Measurements from ENCODE around the gene RAI1.

The RAI1 gene

GRCh38 chr17:17713839-17714238 is 32.6 kb downstream of the RAI1 start:
- DNase-seq (ENCODE audit: low read depth in 2 of 3, low spot score in 1 of 3): no peak

- DNase-seq (ENCODE audit: low read depth in 2 of 3, low spot score in 1 of 3): no peak
These were observed 33.1 kb downstream of the RAI1 start for GRCh38 chr17:17714261-17714866.

- no peak for DNase-seq (ENCODE audit: low read depth in 2 of 3, low spot score in 1 of 3)
These were observed 33.6 kb downstream of the RAI1 start for GRCh38 chr17:17714879-17715278.

GRCh38 chr17:17716837-17717523 is 35.7 kb downstream of the RAI1 start:
- DNase-seq (ENCODE audit: low read depth in 2 of 3, low spot score in 1 of 3): no peak

- no peak for DNase-seq (ENCODE audit: low read depth in 2 of 3, low spot score in 1 of 3)
These were observed 37.0 kb downstream of the RAI1 start for GRCh38 chr17:17718251-17718650.

- no peak for DNase-seq (ENCODE audit: low read depth in 2 of 3, low spot score in 1 of 3)
These were observed 38.1 kb downstream of the RAI1 start for GRCh38 chr17:17719199-17719940.

- DNase-seq (ENCODE audit: low read depth in 2 of 3, low spot score in 1 of 3): no peak
These were observed 38.8 kb downstream of the RAI1 start for GRCh38 chr17:17719966-17720543.

- DNase-seq (ENCODE audit: low read depth in 2 of 3, low spot score in 1 of 3): no peak
These were observed 39.9 kb downstream of the RAI1 start for GRCh38 chr17:17721140-17721668.

GRCh38 chr17:17722081-17722905 is 41.0 kb downstream of the RAI1 start:
- DNase-seq (ENCODE audit: low read depth in 2 of 3, low spot score in 1 of 3): no peak

- no peak for DNase-seq (ENCODE audit: low read depth in 2 of 3, low spot score in 1 of 3)
These were observed 41.7 kb downstream of the RAI1 start for GRCh38 chr17:17722906-17723353.

GRCh38 chr17:17723354-17724261 is 42.4 kb downstream of the RAI1 start:
- no peak for DNase-seq (ENCODE audit: low read depth in 2 of 3, low spot score in 1 of 3)

- DNase-seq (ENCODE audit: low read depth in 2 of 3, low spot score in 1 of 3): no peak
These were observed 43.2 kb downstream of the RAI1 start for GRCh38 chr17:17724307-17725010.

GRCh38 chr17:17725011-17725751 is 43.9 kb downstream of the RAI1 start:
- no peak for DNase-seq (ENCODE audit: low read depth in 2 of 3, low spot score in 1 of 3)

GRCh38 chr17:17725752-17726457 is 44.6 kb downstream of the RAI1 start:
- DNase-seq (ENCODE audit: low read depth in 2 of 3, low spot score in 1 of 3): no peak

GRCh38 chr17:17726458-17727060 is 45.3 kb downstream of the RAI1 start:
- no peak for DNase-seq (ENCODE audit: low read depth in 2 of 3, low spot score in 1 of 3)

GRCh38 chr17:17727111-17727659 is 45.9 kb downstream of the RAI1 start:
- no peak for DNase-seq (ENCODE audit: low read depth in 2 of 3, low spot score in 1 of 3)

GRCh38 chr17:17728146-17728545 is 46.9 kb downstream of the RAI1 start:
- no peak for DNase-seq (ENCODE audit: low read depth in 2 of 3, low spot score in 1 of 3)
